CD4-positive, CD25-positive, alpha-beta regulatory T cell (primary cell): ENCODE results near the gene SPNS2. TPM values are rescaled to one million over a fixed set of nuclear protein-coding genes. Genes with fewer than 3 reads are reported as not detected.

Source experiments
- ATAC-seq, 2 donors: fragments of 150-1000 bp; cut with Tn5 transposase; one replicate each; pipeline ENCODE4 v1.10.0; 2021; ENCODE audit warnings: low read depth in 2 of 2, moderate number of reproducible peaks in 2 of 2, moderate library complexity in 1 of 2
- DNase-seq, 3 donors: peaks; one replicate each; pipeline versions ENCODE4 v3.0.0 to v3.0.0-alpha.2; 2012 to 2022; ENCODE audit warnings: mixed read lengths in 1 of 3
- H3K27ac ChIP-seq: one replicate; pipeline ENCODE4 v1.7.0; 2013; ENCODE audit warnings: mild to moderate bottlenecking, low read length; ENCODE audit not compliant: insufficient read depth, poor library complexity, severe bottlenecking
- H3K27me3 ChIP-seq: one replicate; pipeline ENCODE4 v1.7.0; 2013; ENCODE audit warnings: low read length; ENCODE audit not compliant: control insufficient read depth, insufficient read depth
- H3K36me3 ChIP-seq: one replicate; pipeline ENCODE4 v1.7.0; 2013; ENCODE audit warnings: mild to moderate bottlenecking, low read length, moderate library complexity; ENCODE audit not compliant: control insufficient read depth, insufficient read depth
- H3K4me1 ChIP-seq: 2 replicates; pipeline ENCODE4 v1.7.0; 2013; ENCODE audit warnings: mild to moderate bottlenecking, low read length; ENCODE audit not compliant: insufficient read depth, control insufficient read depth, poor library complexity, severe bottlenecking
- H3K4me3 ChIP-seq: one replicate; pipeline ENCODE4 v1.7.0; 2013; ENCODE audit warnings: low read depth, mild to moderate bottlenecking, low read length, moderate library complexity
- H3K9me3 ChIP-seq, 2 experiments: 1 replicate in 1 of 2; 2 replicates in 1 of 2; pipeline ENCODE4 v1.7.0; 2013; ENCODE audit warnings: low read length in 2 of 2, mild to moderate bottlenecking in 1 of 2, moderate library complexity in 1 of 2; ENCODE audit not compliant: control insufficient read depth in 2 of 2
- H3K27ac Mint-ChIP-seq, 3 donors: one replicate each; pipeline ENCODE4 v1.8.0; 2020 to 2022; ENCODE audit warnings: mild to moderate bottlenecking in 3 of 3, mixed read lengths in 3 of 3, moderate library complexity in 2 of 3
- H3K27me3 Mint-ChIP-seq: one replicate; pipeline ENCODE4 v1.8.0; 2022; ENCODE audit warnings: mild to moderate bottlenecking, mixed read lengths
- H3K36me3 Mint-ChIP-seq: one replicate; pipeline ENCODE4 v1.8.0; 2020; ENCODE audit warnings: mixed read lengths
- H3K4me1 Mint-ChIP-seq, 4 donors: one replicate each; pipeline ENCODE4 v1.8.0; 2020 to 2022; ENCODE audit warnings: mixed read lengths in 4 of 4, mild to moderate bottlenecking in 1 of 4
- H3K4me3 Mint-ChIP-seq, 4 donors: one replicate each; pipeline ENCODE4 v1.8.0; 2020 to 2022; ENCODE audit warnings: mild to moderate bottlenecking in 4 of 4, mixed read lengths in 4 of 4, moderate library complexity in 3 of 4
- H3K9me3 Mint-ChIP-seq, 7 donors: one replicate each; pipeline ENCODE4 v1.8.0; 2020 to 2022; ENCODE audit warnings: mixed read lengths in 7 of 7, mild to moderate bottlenecking in 3 of 7, moderate library complexity in 2 of 7
- polyA plus RNA-seq, 4 donors: library from polyadenylated mRNA; unstranded; fragments of 300-500 nt; fragmentation: Illumina TruSeq; gene quantifications; one replicate each; pipeline ENCODE4 v1.2.3, GENCODE V29; 2021
- total RNA-seq: library from RNA; stranded (reverse); gene quantifications from one replicate; pipeline ENCODE4 v1.2.3, GENCODE V29; 2022

Gene SPNS2
- total and polyA plus RNA-seq, 5 donors from 2014 or later = 0.94 TPM; not detected in 4

GRCh38 chr17:4514206-4514605 is 15.5 kb downstream of the SPNS2 start:
- H3K36me3 Mint-ChIP-seq = no peaks in the 10 kb centered on the region
- Histone ChIP-seq H3K4me3 (no peak overlapping the region), H3K36me3 (no peaks in the 10 kb centered on the region), H3K9me3 (no peaks in the 10 kb centered on the region), H3K27ac (no peak overlapping the region), H3K27me3 (no peaks in the 10 kb centered on the region), H3K4me1 (peaks cover 6% of the 10 kb centered on the region)
- DNase-seq (no peak), ATAC-seq (no peak)
- no peaks in the 10 kb centered on the region for H3K9me3 Mint-ChIP-seq
- no peaks in the 10 kb centered on the region for H3K27me3 Mint-ChIP-seq
- H3K4me1 Mint-ChIP-seq = peaks cover 0 to 9% (median 3%) of the 10 kb centered on the region in 4 donors
- H3K27ac Mint-ChIP-seq = no peak overlapping the region
- H3K4me3 Mint-ChIP-seq = no peak overlapping the region

GRCh38 chr17:4514779-4515178 is 16.1 kb downstream of the SPNS2 start:
- ATAC-seq (no peak), DNase-seq (no peak)
- peaks cover 0 to 3% (median 0%) of the 10 kb centered on the region in 4 donors for H3K4me1 Mint-ChIP-seq
- Histone ChIP-seq H3K27ac (no peak overlapping the region), H3K9me3 (no peaks in the 10 kb centered on the region), H3K4me1 (peaks cover 3% of the 10 kb centered on the region), H3K27me3 (no peaks in the 10 kb centered on the region), H3K4me3 (no peak overlapping the region), H3K36me3 (no peaks in the 10 kb centered on the region)
- H3K27me3 Mint-ChIP-seq = no peaks in the 10 kb centered on the region
- no peaks in the 10 kb centered on the region for H3K9me3 Mint-ChIP-seq
- no peaks in the 10 kb centered on the region for H3K36me3 Mint-ChIP-seq
- H3K4me3 Mint-ChIP-seq = no peak overlapping the region
- H3K27ac Mint-ChIP-seq = no peak overlapping the region

GRCh38 chr17:4515501-4515900 is 16.8 kb downstream of the SPNS2 start:
- Mint-ChIP-seq H3K9me3 (no peaks in the 10 kb centered on the region), H3K4me3 (no peak overlapping the region), H3K36me3 (no peaks in the 10 kb centered on the region), H3K27me3 (no peaks in the 10 kb centered on the region), H3K27ac (no peak overlapping the region), H3K4me1 (peaks cover 0 to 2% (median 0%) of the 10 kb centered on the region in 4 donors)
- ATAC-seq (no peak), DNase-seq (no peak)
- Histone ChIP-seq H3K4me3 (no peak overlapping the region), H3K9me3 (no peaks in the 10 kb centered on the region), H3K4me1 (peaks cover 3% of the 10 kb centered on the region), H3K27me3 (no peaks in the 10 kb centered on the region), H3K36me3 (no peaks in the 10 kb centered on the region), H3K27ac (no peak overlapping the region)

- H3K4me1 Mint-ChIP-seq = no peaks in the 10 kb centered on the region
- Histone ChIP-seq H3K36me3 (no peaks in the 10 kb centered on the region), H3K4me1 (peaks cover 3% of the 10 kb centered on the region), H3K27me3 (no peaks in the 10 kb centered on the region), H3K4me3 (no peak overlapping the region), H3K27ac (no peak overlapping the region), H3K9me3 (no peaks in the 10 kb centered on the region)
- H3K27me3 Mint-ChIP-seq = no peaks in the 10 kb centered on the region
- H3K9me3 Mint-ChIP-seq = no peaks in the 10 kb centered on the region
- H3K4me3 Mint-ChIP-seq = no peak overlapping the region
- H3K36me3 Mint-ChIP-seq = no peaks in the 10 kb centered on the region
- no peak for ATAC-seq
- H3K27ac Mint-ChIP-seq = no peak overlapping the region
- no peak for DNase-seq
Measured at GRCh38 chr17:4516735-4517134, 18.1 kb downstream of the SPNS2 start.

- no peak for DNase-seq
- Histone ChIP-seq H3K4me1 (peaks cover 3% of the 10 kb centered on the region), H3K36me3 (no peaks in the 10 kb centered on the region), H3K4me3 (no peak overlapping the region), H3K27ac (no peak overlapping the region), H3K27me3 (no peaks in the 10 kb centered on the region), H3K9me3 (no peaks in the 10 kb centered on the region)
- peaks cover 0 to 1% (median 0%) of the 10 kb centered on the region in 7 donors for H3K9me3 Mint-ChIP-seq
- no peak overlapping the region for H3K4me3 Mint-ChIP-seq
- no peaks in the 10 kb centered on the region for H3K4me1 Mint-ChIP-seq
- no peaks in the 10 kb centered on the region for H3K27me3 Mint-ChIP-seq
- no peak overlapping the region for H3K27ac Mint-ChIP-seq
- no peaks in the 10 kb centered on the region for H3K36me3 Mint-ChIP-seq
- ATAC-seq = no peak
Measured at GRCh38 chr17:4518901-4519300, 20.2 kb downstream of the SPNS2 start.

DNA sequence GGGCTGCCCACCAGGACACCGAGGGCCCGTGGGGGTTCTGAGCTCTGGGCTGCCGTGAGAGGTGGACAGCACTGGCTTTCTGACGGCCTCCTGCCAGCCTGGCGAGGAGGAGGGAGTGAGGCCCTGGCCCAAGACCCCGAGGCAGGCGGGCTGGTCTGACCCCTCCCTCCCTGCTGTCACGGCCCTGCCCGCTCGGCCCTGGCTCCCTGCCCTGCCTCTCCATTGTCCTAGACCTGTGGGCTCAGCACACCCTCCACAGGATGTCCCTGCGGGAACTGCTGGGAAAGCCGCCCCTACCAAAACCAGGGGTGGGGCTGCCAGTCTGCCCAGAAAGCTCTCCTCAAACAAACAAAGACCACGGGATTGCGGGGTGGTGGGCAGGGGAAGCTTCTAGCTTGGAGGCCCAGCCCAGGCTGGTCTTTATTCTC is 20.7 kb downstream of the SPNS2 start:
- Histone ChIP-seq H3K27me3 (no peaks in the 10 kb centered on the region), H3K36me3 (no peaks in the 10 kb centered on the region), H3K27ac (no peak overlapping the region), H3K9me3 (no peaks in the 10 kb centered on the region), H3K4me3 (no peak overlapping the region), H3K4me1 (peaks cover 3% of the 10 kb centered on the region)
- Mint-ChIP-seq H3K27me3 (no peaks in the 10 kb centered on the region), H3K27ac (no peak overlapping the region), H3K36me3 (no peaks in the 10 kb centered on the region), H3K9me3 (peaks cover 0 to 1% (median 0%) of the 10 kb centered on the region in 7 donors), H3K4me1 (no peaks in the 10 kb centered on the region), H3K4me3 (no peak overlapping the region)
- ATAC-seq (no peak), DNase-seq (no peak)

DNA sequence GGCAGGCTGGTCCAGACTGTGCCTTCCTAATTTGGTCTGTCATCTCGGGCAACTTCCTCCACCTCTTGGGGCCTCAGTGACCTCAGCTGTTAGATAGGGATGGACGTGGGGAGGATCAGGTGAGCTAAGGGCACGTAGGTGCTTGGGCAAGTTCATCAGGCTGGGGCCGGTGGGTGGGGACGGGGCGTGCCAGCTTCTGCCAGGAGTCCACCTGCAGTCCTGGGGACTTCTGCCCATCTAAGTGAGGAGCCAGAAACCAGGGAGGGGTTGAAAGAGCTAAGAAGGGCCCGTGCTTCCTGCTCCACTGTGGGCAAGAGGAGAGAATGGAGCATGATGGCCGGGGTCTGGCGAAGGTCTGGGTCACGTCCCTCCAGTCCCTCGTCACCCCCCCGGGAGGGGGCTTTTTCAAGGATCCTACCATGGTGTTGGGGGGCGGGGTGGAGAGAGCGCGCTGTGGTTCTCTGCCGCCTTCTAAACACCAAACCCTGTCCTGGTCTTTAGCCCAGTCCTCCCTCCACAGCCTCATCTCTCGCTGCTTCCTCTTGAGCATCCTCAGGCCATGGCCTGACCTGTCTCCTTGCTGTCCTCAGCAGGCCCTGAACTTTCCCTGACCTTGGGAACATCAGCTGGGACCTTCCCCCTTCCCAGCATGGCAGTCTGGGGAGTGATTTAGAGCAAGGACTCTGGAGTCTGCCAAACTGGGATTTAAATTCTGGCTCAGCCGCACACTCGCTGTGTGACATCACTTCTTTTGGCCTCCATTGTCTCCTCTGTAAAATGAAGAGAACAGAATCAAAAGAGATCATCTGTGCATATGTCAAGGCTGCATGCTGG is 21.6 kb downstream of the SPNS2 start:
- ATAC-seq (no peak), DNase-seq (no peak)
- H3K27ac Mint-ChIP-seq = no peak overlapping the region
- Histone ChIP-seq H3K27ac (no peak overlapping the region), H3K27me3 (no peaks in the 10 kb centered on the region), H3K36me3 (no peaks in the 10 kb centered on the region), H3K9me3 (no peaks in the 10 kb centered on the region), H3K4me1 (peaks cover 3% of the 10 kb centered on the region), H3K4me3 (no peak overlapping the region)
- H3K27me3 Mint-ChIP-seq = no peaks in the 10 kb centered on the region
- H3K9me3 Mint-ChIP-seq = peaks cover 0 to 1% (median 0%) of the 10 kb centered on the region in 7 donors
- no peak overlapping the region for H3K4me3 Mint-ChIP-seq
- H3K36me3 Mint-ChIP-seq = no peaks in the 10 kb centered on the region
- no peaks in the 10 kb centered on the region for H3K4me1 Mint-ChIP-seq
